HPDE6-E6E7 (cell line): Measurements from ENCODE around the gene NUP93.
"Not testable (repeated sequence)": the region's sequence is repeated elsewhere in the genome, so short reads cannot be mapped to it uniquely, and the experiment has no call there.

ENCODE experiments used
- DNase-seq: peaks from one replicate; pipeline ENCODE4 v3.0.0; 2011; ENCODE audit warnings: missing footprints; ENCODE audit errors: extremely low spot score

The NUP93 gene

GRCh38 chr16:56869513-56870275, 139.8 kb downstream of the NUP93 start:
- no peak for DNase-seq

DNA sequence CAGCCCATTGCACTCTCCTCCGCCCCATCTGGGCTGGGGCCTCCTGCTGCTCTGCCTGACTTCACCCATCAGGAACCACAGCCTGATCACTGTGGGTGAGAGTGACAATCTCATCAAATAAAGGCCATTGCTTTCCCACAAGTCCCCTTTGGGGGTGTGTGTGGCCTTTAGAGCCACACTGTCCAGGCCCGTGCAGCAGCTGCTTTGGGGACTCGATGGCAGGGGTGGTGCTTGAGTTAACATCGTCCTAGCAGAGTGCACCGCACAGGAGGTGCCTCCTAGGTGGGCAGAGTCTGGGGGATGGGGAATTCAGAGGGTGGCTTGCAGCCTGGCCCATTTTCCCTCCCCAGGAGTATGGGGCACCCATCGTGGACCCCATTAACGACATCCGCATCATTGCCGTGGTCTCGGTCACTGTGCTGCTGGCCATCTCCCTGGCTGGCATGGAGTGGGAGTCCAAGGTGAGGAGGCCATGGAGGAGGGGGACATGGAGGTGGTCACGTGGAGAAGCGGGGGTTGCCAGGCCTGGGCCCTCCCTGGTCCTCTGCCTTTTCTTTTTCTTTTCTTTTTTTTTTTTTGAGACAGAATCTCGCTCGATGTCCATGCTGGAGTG, 140.5 kb downstream of the NUP93 start:
- DNase-seq = no peak

GRCh38 chr16:56871172-56871593, 141.3 kb downstream of the NUP93 start:
- DNase-seq = peak; percentile 87

DNA sequence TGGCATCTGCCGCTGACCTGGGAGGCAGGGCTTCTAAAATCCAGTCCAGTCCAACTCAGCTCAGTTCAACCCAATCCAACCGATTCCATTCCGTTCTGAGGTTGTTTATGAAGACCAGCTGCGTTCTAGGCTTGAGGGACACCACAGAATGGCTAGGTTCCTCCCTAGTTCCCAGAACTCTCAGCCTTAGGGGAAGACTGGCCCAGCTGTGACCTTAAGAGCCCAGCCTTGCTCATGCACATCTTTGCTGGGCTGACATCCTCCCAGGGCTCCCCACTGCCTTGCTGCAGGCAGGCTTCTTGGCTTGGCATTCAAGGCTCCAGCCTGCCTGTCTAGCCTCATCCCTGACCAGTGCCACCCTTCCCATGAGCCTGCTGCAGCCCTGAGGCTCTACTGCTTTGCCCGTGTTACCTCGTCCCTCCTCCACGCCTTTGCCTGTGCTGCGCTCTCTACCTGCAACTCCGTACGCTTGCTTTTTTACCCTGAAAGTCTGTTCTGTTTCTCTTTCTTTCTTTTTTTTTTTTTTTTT, 143.0 kb downstream of the NUP93 start:
- DNase-seq = no peak

GRCh38 chr16:56874800-56875199, 144.9 kb downstream of the NUP93 start:
- no peak for DNase-seq

DNA sequence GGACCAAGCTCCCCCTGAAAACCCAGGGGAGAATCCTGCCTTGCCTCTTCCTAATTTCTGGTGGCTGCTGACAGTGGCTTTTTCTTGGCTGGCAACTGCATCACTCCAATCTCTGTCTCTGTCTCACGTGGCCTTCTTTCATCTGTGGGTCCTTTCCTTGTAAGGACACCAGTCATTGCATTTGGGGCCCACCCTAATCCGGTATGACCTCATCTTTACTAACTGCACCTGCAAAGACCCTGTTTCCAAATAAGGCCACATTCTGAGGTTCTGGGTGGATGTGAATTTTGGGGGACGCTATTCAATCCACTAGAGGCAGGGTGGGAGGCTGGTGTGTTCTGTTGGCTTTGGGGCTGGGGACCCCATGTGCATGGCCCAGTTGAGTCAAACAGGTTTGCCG, 146.1 kb downstream of the NUP93 start:
- no peak for DNase-seq

- no peak for DNase-seq
Measured at GRCh38 chr16:56877486-56878182, 147.7 kb downstream of the NUP93 start.

GRCh38 chr16:56878282-56878854, 148.4 kb downstream of the NUP93 start:
- no peak for DNase-seq

DNA sequence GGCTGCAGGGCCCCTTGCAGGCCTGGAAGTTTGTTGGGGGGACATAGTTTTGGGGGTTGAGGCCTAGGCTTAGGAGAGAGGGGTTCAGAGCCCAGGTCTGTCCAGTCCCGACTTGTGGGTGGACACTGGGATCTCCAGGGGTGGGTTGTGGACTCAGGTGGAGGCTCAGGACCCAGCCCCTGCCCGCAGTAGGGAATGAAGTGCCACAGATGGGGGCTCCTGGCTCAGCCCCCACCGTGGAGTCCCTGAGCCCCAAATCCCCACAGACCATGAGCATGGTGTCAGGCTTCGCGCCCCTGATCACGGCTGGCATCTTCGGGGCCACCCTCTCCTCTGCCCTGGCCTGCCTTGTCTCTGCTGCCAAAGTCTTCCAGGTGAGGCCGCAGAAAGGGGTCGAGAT, 149.3 kb downstream of the NUP93 start:
- DNase-seq = no peak

DNA sequence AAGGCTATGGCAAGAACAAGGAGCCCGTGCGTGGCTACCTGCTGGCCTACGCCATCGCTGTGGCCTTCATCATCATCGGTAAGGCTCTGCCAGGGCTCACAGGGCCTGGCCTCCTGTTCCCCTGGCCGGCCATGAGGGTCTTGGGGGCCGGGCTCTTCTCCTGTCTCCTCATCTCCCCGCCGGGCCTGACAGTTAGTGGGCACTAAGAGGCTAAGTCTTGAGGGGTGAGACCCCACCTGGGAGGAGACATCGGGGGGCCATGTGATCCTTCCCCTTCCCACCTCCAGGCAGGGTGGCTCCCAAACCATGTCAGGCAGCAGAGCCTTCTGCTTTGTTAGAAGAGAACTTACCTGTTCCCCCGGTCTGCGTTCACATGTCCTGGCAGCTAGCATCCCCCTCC, 150.2 kb downstream of the NUP93 start:
- DNase-seq = no peak

DNA sequence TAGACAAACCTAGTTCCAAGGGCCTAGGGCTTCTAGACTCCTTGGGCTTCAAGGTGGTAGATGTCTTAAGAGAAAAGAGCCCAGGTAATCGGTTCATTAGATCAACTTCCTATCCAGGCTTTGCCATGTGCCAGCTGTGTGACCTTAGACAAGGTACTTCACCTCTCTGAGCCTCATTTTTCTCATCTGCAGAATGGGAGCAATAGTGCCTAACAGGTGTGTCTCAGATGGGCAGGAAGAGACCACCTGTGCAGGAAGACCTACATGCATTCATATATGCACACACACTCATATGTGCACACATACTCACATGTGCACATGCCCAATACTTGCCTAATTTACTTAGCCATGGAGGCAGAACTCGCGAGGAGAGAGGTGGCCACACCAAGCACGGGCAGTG, 150.8 kb downstream of the NUP93 start:
- DNase-seq = no peak

DNA sequence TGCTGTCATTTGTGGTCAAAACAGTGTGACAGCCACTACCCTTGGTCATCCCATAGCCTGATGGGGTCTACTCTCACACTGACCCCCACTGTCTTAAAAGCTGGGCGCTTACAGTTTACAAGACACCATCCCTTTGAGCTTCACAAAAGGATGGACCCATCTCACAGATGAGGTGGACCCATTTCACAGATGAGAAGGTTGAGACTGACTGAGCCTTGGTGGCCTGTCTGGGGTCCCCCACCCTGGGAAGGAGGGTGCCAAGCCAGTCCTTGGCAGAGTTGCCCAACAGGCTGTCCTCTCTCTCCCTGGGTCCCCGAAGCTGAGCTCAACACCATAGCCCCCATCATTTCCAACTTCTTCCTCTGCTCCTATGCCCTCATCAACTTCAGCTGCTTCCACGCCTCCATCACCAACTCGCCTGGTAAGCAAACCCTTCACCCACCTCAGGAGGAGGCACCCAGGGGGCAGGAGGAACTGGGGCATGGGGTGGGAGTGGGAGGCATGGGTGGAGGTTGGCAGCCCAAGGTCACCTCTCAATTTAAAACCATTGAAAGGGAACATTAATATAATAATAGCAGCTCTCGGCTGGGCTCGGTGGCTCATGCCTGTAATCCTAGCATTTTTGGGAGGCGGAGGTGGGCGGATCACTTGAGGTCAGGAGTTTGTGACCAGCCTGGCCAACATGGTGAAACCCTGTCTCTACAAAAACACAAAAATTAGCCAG, 152.3 kb downstream of the NUP93 start:
- DNase-seq = no peak

GRCh38 chr16:56883586-56883985, 153.7 kb downstream of the NUP93 start:
- no peak for DNase-seq

DNA sequence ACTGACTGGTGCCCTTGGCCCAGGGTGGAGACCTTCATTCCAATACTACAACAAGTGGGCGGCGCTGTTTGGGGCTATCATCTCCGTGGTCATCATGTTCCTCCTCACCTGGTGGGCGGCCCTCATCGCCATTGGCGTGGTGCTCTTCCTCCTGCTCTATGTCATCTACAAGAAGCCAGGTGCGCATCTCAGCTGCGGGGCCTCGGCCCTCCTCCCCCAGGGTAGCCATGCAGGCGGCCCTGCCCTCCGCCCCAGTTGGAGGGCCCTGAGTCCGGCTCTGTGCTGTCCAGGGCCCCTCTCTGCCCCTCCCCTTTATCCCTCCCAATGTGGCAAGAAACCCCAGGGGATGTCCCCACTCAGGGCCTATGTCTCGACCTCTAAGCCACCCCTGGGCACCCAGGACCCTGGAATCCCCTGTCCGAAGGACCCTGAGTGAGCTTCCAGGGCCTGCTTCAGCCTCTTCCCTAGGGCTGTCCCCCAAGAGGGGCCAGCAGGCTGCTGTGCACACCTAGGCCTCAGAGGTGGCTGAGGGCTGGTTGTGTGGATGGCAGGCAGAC, 154.2 kb downstream of the NUP93 start:
- DNase-seq = no peak

DNA sequence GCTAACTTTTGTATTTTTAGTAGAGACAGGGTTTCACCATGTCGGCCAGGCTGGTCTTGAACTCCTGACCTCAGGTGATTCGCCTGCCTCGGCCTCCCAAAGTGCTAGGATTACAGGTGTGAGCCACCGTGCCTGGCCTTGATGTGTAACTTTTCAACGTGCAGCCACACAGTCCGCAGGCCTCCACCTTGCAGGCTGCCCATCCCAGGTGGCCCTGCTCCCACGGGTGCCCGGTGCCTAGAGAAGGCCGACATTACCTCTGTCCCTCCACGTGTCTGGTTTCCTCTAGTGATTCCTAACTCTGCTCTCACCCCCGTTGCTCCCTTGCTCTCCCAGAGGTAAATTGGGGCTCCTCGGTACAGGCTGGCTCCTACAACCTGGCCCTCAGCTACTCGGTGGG, 155.0 kb downstream of the NUP93 start:
- not testable (repeated sequence) for DNase-seq

- no peak for DNase-seq
Measured at GRCh38 chr16:56885446-56886162, 155.7 kb downstream of the NUP93 start.

DNA sequence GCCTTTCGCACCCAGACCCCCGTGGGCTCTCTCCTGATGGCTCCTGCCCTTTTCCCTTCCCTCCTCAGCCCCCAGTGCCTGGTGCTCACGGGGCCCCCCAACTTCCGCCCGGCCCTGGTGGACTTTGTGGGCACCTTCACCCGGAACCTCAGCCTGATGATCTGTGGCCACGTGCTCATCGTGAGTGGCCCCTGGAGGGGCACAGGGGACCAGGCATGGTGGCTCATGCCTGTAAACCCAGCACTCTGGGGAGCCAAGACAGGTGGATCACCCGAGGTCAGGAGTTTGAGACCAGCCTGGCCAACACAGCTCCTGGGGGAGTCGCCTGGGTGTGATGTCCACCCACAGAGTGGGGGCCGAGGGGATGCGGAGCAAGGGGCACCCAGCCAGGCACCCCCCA, 156.4 kb downstream of the NUP93 start:
- DNase-seq = no peak

- no peak for DNase-seq
Measured at GRCh38 chr16:56886826-56887225, 156.9 kb downstream of the NUP93 start.

DNA sequence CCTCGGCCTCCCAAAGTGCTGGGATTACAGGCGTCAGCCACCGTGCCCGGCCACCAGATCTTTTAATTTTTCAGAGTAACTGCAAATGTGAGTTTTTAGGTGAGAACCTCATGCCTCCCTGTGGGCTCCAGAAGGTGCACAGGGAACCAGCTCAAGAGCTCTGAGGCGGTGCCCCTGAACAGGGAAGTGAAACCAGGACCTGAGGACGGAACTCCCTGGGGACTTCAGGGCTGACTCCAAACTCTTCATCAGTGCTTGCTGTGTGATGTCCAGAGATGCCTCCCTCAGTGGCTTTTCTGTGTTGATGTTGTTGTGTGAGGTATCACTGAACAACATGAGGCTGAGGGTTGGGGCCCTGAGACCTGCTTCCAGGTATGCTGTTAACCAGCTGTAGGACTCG, 158.9 kb downstream of the NUP93 start:
- DNase-seq = no peak

- DNase-seq = no peak
Measured at GRCh38 chr16:56889206-56889605, 159.3 kb downstream of the NUP93 start.

DNA sequence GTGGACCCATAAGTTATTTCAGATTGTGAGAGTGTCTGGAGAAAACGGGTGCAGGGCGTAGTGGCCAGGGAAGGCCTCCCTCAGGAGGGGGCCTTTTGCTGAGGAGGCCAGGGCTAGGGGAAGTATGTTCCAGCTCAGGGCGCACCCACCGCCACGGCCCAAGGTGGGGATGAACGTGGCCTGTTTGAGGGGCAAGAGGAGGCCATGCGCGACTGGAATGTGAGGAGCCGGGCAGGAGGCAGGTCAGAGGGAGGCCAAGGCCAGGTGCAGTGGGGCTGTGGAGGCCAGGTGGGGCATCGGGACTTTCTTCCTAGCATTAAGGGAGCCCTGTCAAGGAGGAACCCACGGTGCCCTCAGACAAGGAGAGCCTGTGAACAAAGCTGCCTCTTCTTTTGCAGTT, 161.8 kb downstream of the NUP93 start:
- no peak for DNase-seq
